ENCODE measurements around the gene STOML1.

Gene STOML1

DNA sequence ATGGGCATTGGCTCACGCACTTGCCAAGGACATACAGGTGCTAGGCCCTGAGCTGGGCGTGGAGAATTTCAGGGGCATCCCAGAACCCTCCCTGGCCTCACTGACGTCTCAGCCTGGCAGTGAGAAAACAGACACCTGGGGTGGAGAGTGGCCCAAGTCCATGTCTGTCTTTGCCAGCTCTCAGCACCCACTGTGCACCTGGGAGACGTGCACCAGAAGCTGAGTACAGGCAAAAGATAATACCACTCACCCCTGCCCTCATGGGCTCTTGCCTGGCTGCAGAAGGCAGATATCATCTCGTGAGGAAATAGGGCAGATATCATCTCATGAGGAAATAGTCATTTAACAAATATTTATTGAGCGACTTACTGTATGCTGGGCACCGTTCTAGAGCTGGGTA lies 57.8 kb downstream of the STOML1 start:
- Mint-ChIP-seq H3K4me1 (peaks cover 7% of the 10 kb centered on the region), H3K36me3 (no peaks in the 10 kb centered on the region), H3K27me3 (peaks cover 12% of the 10 kb centered on the region), H3K4me3 (no peak overlapping the region), H3K9me3 (no peaks in the 10 kb centered on the region), H3K27ac (no peak overlapping the region)
- ATAC-seq (ENCODE audit: low read depth) = no peak
- DNase-seq (ENCODE audit: low spot score in 2 of 2) = no peak

DNA sequence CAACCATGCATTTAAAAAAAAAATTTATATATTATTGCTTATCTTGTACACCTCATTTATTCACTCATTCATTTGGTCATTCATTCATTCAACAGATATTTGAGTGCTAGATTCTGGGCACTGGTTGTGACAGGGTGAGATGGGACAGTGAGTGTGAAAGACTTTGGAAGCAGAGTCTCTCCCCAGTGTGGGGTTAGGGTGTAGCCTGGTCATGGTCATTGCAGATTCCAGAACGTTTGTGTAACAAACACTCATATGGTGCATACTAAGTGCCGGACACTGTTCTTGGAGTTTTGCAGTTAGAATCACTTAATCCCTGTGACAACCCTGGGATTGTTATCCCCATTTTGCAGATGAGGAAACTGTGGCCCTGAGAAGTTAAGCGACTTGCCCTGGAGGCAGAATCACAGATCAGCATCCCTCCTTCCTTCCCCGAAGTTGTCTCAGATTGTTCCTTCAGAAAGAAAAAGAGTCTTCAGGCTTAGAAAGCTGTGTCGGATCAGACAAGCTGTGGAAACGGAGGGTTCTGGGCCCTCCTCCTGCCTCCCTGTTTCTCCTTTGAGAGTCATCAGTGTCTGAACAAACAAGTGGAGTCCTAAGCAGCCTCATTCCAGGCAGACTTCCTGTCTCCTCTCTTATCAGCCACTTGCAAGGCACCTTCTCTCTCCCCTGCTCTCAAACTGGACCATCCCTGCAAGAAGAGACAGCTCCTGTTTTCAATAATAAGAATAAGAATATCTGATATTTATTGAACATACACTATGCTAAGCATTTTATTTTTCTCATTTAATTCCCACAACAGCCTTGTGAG lies 59.5 kb downstream of the STOML1 start:
- H3K4me3 Mint-ChIP-seq = no peak overlapping the region
- peaks cover 14% of the 10 kb centered on the region for H3K27me3 Mint-ChIP-seq
- no peaks in the 10 kb centered on the region for H3K36me3 Mint-ChIP-seq
- DNase-seq (ENCODE audit: low spot score in 2 of 2) (no peak), ATAC-seq (ENCODE audit: low read depth) (no peak)
- no peak overlapping the region for H3K27ac Mint-ChIP-seq
- H3K4me1 Mint-ChIP-seq = peaks cover 12% of the 10 kb centered on the region
- H3K9me3 Mint-ChIP-seq = no peaks in the 10 kb centered on the region

DNA sequence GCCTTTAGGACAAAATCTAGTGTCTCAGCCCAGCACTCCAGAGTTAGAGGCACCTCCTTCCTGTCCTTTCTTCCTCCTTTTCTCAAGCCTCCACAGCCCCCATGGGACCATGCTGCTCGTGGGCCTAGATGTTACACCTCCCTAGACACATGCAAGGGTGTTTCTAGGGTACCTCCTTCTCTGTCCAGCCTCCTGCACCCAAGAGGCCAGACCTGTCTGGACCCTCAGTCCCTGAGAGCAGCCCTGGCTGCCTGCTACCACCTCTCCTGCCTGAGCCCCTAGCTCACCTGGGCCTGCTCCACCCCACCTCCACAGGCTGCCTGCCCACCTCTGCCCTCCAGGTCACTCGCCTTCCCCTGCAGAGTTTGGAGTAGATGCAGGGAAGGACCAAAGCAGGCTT lies 60.7 kb downstream of the STOML1 start:
- no peak for DNase-seq (ENCODE audit: low spot score in 2 of 2)
- H3K27ac Mint-ChIP-seq = no peak overlapping the region
- no peaks in the 10 kb centered on the region for H3K36me3 Mint-ChIP-seq
- no peak for ATAC-seq (ENCODE audit: low read depth)
- peaks cover 12% of the 10 kb centered on the region for H3K27me3 Mint-ChIP-seq
- no peaks in the 10 kb centered on the region for H3K9me3 Mint-ChIP-seq
- peaks cover 12% of the 10 kb centered on the region for H3K4me1 Mint-ChIP-seq
- H3K4me3 Mint-ChIP-seq = no peak overlapping the region

DNA sequence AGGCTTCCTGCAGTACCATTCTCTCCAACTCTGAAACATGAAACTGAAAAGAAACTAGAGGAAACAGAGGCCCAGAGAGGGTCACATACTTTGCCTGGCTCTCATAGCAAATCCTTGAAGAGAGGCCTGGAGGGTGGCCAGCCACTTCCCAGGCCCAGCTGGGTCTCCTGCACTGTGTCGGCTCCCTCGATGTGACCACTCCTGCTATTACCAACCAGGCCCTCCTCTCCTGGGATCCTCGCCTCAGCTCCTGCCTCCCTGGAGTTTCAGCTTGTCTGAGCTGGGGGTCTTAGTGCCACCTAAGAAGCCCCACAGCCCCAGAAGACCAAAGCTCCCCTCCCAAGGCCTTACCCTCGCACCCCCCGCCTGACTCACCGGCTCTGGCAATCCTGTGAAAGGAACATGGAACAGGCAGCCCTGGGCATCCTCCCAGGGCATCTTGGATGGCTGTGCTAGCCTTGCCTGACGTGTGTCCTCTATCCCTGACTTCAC lies 61.3 kb downstream of the STOML1 start:
- Mint-ChIP-seq H3K27me3 (peaks cover 12% of the 10 kb centered on the region), H3K4me3 (no peak overlapping the region), H3K9me3 (no peaks in the 10 kb centered on the region), H3K27ac (no peak overlapping the region), H3K36me3 (no peaks in the 10 kb centered on the region), H3K4me1 (peaks cover 12% of the 10 kb centered on the region)
- ATAC-seq (ENCODE audit: low read depth) (no peak), DNase-seq (ENCODE audit: low spot score in 2 of 2) (no peak)

DNA sequence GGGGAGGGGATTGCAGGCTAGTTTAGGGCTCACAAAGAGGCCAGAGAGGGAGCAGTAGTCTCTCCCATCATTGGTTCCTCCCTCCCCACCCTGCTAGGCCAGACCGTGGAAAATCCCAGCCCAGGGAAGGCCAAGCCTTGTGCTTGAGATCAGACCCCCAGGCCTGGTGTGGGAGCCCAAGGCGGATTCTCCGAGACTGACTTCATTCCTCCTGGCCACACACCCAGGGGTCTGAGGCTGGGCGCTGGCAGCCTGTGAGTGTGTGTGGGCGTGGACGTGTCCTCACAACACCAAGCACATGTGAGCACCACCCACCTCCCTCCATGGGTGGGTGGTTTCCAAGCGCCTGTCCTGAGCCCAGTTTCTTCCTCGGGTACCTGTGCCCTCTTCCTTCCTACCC lies 61.7 kb downstream of the STOML1 start:
- Mint-ChIP-seq H3K27me3 (peaks cover 12% of the 10 kb centered on the region), H3K4me3 (no peak overlapping the region), H3K9me3 (no peaks in the 10 kb centered on the region), H3K4me1 (peaks cover 12% of the 10 kb centered on the region), H3K36me3 (no peaks in the 10 kb centered on the region), H3K27ac (no peak overlapping the region)
- ATAC-seq (ENCODE audit: low read depth) (no peak), DNase-seq (ENCODE audit: low spot score in 2 of 2) (no peak)

DNA sequence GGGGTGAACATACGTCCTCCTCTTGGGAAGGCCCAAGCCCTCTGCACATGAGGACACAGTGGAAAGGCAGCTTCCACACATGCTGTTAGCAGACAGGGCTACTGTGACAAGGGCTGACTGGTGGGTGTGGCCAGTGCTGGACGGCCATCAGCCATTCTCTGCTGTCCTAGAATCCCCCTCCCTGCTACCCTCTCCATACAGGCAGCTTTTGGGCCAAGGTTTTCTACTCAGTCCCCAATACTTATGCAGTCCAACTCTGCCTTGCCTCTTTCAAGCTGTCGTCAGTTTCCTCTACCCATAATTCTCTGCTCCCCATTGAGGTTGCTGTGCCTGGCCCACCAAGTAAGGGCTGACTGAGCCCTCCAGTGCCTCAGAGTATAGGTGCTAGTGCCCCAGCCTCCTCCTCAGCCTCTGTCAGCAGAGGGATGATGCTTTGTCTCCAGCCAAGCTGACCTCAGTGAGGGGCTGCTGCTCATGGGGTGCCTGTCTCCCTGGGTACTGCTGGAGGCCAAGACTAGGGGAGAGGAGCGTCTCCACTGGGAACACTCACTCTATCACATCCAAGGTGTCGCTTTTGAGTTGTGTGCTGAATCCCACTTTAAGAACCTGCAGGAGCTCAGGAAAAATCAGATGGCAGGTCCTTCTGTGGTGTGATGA lies 63.0 kb downstream of the STOML1 start:
- Mint-ChIP-seq H3K36me3 (no peaks in the 10 kb centered on the region), H3K4me1 (peaks cover 12% of the 10 kb centered on the region), H3K4me3 (no peak overlapping the region), H3K27me3 (peaks cover 7% of the 10 kb centered on the region), H3K9me3 (no peaks in the 10 kb centered on the region), H3K27ac (no peak overlapping the region)
- no peak for DNase-seq (ENCODE audit: low spot score in 2 of 2)
- no peak for ATAC-seq (ENCODE audit: low read depth)
